K562 (cell line): ENCODE results near the gene B9D2. TPM values are rescaled to one million over a fixed set of nuclear protein-coding genes. Genes with fewer than 3 reads are reported as not detected.

Experiments used
- ETV6 ChIP-seq, 3 experiments: fragments of 150-350 bp in 1 of 3; sonication (generic) in 1 of 3; formaldehyde crosslinking in 1 of 3; IDR thresholded peaks; 2 replicates each; pipeline versions ENCODE4 v1.6.1 to v1.8.0; 2014 to 2022; ENCODE audit warnings: borderline replicate concordance in 2 of 3, low read depth in 2 of 3, antibody characterized with exemption in 1 of 3, low read length in 1 of 3, mild to moderate bottlenecking in 1 of 3, missing genetic modification reagents in 1 of 3
- FOXJ2 ChIP-seq: fragments of 200-800 bp; sonication (Bioruptor generic); IDR thresholded peaks from 2 replicates; pipeline ENCODE4 v1.6.1; 2016; ENCODE audit warnings: missing genetic modification characterization, missing compliant biosample characterization
- HOXB6 ChIP-seq: fragments of 250-450 bp; sonication (Bioruptor Pico); IDR thresholded peaks from 2 replicates; pipeline ENCODE4 v1.5.1; 2022; ENCODE audit warnings: mild to moderate bottlenecking, borderline replicate concordance
- MEIS2 ChIP-seq: fragments of 450-650 bp; IDR thresholded peaks from 2 replicates; pipeline ENCODE4 v1.6.1; 2014; ENCODE audit warnings: mild to moderate bottlenecking; ENCODE audit not compliant: partially characterized antibody
- MTA2 ChIP-seq: fragments of 450-650 bp; IDR thresholded peaks from 2 replicates; pipeline ENCODE4 v1.6.1; 2016; ENCODE audit warnings: low read depth
- STAG1 ChIP-seq: sonication (generic); formaldehyde crosslinking; IDR thresholded peaks from 2 replicates; pipeline ENCODE4 v1.5.0; 2020; ENCODE audit warnings: missing genetic modification reagents, borderline replicate concordance
- ZKSCAN1 ChIP-seq: fragments of 150-350 bp; IDR thresholded peaks from 2 replicates; pipeline ENCODE4 v1.6.1; 2016; ENCODE audit warnings: low read depth, low read length
- ZNF217 ChIP-seq: sonication (generic); formaldehyde crosslinking; IDR thresholded peaks from 2 replicates; pipeline ENCODE4 v1.8.0; 2022; ENCODE audit warnings: mild to moderate bottlenecking, missing genetic modification reagents
- ZNF778 ChIP-seq: fragments of 450-650 bp; formaldehyde crosslinking; IDR thresholded peaks from 2 replicates; pipeline ENCODE4 v1.4.0; 2020; ENCODE audit warnings: mild to moderate bottlenecking, moderate library complexity
- polyA plus RNA-seq, 8 experiments: library from polyadenylated mRNA; depleted of rRNA in 4 of 8; stranded (reverse) in 5 of 8; unstranded in 3 of 8; fragments of >200 nt; fragmentation: Nextera tagmentation in 2 of 8; fragmentation: Illumina TruSeq in 1 of 8; extraction: Ambion mirVana in 2 of 8; extraction: Trizol in 1 of 8; gene quantifications; 2 replicates each; pipeline versions ENCODE4 v1.2.1 to v1.2.3, GENCODE V29; 2011 to 2014; ENCODE audit warnings: inconsistent platforms in 1 of 8, missing spikeins in 1 of 8
- total RNA-seq, 7 experiments: library from RNA; depleted of rRNA in 6 of 7; stranded (reverse); fragments of >200 nt in 6 of 7; fragmentation: Illumina TruSeq in 2 of 7; extraction: Trizol in 2 of 7; gene quantifications; 2 replicates each; pipeline versions ENCODE4 v1.2.1 to v1.2.3, GENCODE V29; 2011 to 2021; ENCODE audit warnings: low replicate concordance in 1 of 7
- TF ChIP-seq, protein P1 (sequence below): fragments of 250-450 bp; sonication (Bioruptor Pico); IDR thresholded peaks from 2 replicates; pipeline ENCODE4 v1.8.0; 2021; ENCODE audit warnings: moderate library complexity, mild to moderate bottlenecking, inconsistent platforms
- TF ChIP-seq, protein P2 (sequence below): fragments of 450-650 bp; IDR thresholded peaks from 2 replicates; pipeline ENCODE4 v1.7.1; 2018; ENCODE audit warnings: mild to moderate bottlenecking, low read depth; ENCODE audit not compliant: partially characterized antibody
- TF ChIP-seq, protein P3 (sequence below): fragments of 200-800 bp; sonication (Bioruptor generic); IDR thresholded peaks from 2 replicates; pipeline ENCODE4 v1.6.1; 2017; ENCODE audit warnings: missing genetic modification characterization, missing compliant biosample characterization
- TF ChIP-seq, protein P4 (sequence below), 3 experiments: fragments of 200-800 bp in 1 of 3; sonication (Bioruptor generic) in 1 of 3; sonication (generic) in 1 of 3; formaldehyde crosslinking in 1 of 3; IDR thresholded peaks; 2 replicates each; pipeline versions ENCODE4 v1.6.1 to v1.8.0; 2016 to 2022; ENCODE audit warnings: mild to moderate bottlenecking in 2 of 3, missing compliant biosample characterization in 2 of 3, missing genetic modification characterization in 2 of 3, missing genetic modification reagents in 1 of 3
- TF ChIP-seq, protein P5 (sequence below): fragments of 450-650 bp; IDR thresholded peaks from 2 replicates; pipeline ENCODE4 v1.6.1; 2018; ENCODE audit not compliant: partially characterized antibody
- TF ChIP-seq, protein P6 (sequence below): fragments of 450-650 bp; IDR thresholded peaks from 2 replicates; pipeline ENCODE4 v1.6.1; 2016; ENCODE audit warnings: mild to moderate bottlenecking

B9D2 gene
- total and polyA plus RNA-seq, 9 of the 15 experiments (the other 6 are each of a cell fraction or from before 2014, with no cell fraction given), result 0.83 to 6.9 (median 2.8) TPM

DNA sequence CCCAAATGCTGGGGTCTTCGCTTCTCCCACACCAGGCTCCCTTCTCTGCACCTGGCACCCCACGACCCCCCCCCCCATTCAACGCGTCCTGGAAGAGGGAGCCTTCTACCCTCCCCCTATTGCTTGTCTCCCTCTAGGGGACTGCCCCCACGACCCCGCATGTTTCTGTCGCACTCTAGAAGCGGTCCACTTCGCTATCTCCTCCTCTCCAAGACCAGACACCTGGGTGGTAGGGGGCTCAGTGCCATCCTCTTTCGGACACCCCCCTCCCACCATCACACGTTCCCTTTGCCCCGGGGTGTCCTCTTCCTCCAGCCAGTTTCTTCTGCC is 11.7 kb downstream of the B9D2 start (continued):
- TF ChIP-seq, protein P1, sequence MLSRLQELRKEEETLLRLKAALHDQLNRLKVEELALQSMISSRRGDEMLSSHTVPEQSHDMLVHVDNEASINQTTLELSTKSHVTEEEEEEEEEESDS (CRISPR knock-in tag), result no peak
- TF ChIP-seq HOXB6 (CRISPR knock-in tag) (no peak), MTA2 (no peak), ZKSCAN1 (no peak), FOXJ2 (tag) (no peak), STAG1 (CRISPR knock-in tag) (no peak), ETV6 (IDR thresholded peaks at IDR 0.05; ENCODE audit: borderline replicate concordance in 1 of 2, low read depth in 2 of 2, low read length in 1 of 2) (no peak), ETV6 (CRISPR knock-in tag; IDR thresholded peaks at IDR 0.05; ENCODE audit: borderline replicate concordance) (no peak), ZNF217 (CRISPR knock-in tag) (no peak), MEIS2 (no peak), ZNF778 (no peak)
- TF ChIP-seq, protein P2, sequence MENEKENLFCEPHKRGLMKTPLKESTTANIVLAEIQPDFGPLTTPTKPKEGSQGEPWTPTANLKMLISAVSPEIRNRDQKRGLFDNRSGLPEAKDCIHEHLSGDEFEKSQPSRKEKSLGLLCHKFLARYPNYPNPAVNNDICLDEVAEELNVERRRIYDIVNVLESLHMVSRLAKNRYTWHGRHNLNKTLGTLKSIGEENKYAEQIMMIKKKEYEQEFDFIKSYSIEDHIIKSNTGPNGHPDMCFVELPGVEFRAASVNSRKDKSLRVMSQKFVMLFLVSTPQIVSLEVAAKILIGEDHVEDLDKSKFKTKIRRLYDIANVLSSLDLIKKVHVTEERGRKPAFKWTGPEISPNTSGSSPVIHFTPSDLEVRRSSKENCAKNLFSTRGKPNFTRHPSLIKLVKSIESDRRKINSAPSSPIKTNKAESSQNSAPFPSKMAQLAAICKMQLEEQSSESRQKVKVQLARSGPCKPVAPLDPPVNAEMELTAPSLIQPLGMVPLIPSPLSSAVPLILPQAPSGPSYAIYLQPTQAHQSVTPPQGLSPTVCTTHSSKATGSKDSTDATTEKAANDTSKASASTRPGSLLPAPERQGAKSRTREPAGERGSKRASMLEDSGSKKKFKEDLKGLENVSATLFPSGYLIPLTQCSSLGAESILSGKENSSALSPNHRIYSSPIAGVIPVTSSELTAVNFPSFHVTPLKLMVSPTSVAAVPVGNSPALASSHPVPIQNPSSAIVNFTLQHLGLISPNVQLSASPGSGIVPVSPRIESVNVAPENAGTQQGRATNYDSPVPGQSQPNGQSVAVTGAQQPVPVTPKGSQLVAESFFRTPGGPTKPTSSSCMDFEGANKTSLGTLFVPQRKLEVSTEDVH, result no peak
- TF ChIP-seq, protein P3, sequence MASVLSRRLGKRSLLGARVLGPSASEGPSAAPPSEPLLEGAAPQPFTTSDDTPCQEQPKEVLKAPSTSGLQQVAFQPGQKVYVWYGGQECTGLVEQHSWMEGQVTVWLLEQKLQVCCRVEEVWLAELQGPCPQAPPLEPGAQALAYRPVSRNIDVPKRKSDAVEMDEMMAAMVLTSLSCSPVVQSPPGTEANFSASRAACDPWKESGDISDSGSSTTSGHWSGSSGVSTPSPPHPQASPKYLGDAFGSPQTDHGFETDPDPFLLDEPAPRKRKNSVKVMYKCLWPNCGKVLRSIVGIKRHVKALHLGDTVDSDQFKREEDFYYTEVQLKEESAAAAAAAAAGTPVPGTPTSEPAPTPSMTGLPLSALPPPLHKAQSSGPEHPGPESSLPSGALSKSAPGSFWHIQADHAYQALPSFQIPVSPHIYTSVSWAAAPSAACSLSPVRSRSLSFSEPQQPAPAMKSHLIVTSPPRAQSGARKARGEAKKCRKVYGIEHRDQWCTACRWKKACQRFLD (CRISPR knock-in tag), result 0 out of 2 replicates have a peak, but pooled peaks have one; percentile 19
- TF ChIP-seq, protein P4, sequence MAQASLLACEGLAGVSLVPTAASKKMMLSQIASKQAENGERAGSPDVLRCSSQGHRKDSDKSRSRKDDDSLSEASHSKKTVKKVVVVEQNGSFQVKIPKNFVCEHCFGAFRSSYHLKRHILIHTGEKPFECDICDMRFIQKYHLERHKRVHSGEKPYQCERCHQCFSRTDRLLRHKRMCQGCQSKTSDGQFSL (CRISPR knock-in tag; IDR thresholded peaks at IDR 0.05), result peak; percentile 70; the same call in 1 of the 2 replicates
- TF ChIP-seq, protein P4 (tag; IDR thresholded peaks at IDR 0.05), result no peak
- TF ChIP-seq, protein P5, sequence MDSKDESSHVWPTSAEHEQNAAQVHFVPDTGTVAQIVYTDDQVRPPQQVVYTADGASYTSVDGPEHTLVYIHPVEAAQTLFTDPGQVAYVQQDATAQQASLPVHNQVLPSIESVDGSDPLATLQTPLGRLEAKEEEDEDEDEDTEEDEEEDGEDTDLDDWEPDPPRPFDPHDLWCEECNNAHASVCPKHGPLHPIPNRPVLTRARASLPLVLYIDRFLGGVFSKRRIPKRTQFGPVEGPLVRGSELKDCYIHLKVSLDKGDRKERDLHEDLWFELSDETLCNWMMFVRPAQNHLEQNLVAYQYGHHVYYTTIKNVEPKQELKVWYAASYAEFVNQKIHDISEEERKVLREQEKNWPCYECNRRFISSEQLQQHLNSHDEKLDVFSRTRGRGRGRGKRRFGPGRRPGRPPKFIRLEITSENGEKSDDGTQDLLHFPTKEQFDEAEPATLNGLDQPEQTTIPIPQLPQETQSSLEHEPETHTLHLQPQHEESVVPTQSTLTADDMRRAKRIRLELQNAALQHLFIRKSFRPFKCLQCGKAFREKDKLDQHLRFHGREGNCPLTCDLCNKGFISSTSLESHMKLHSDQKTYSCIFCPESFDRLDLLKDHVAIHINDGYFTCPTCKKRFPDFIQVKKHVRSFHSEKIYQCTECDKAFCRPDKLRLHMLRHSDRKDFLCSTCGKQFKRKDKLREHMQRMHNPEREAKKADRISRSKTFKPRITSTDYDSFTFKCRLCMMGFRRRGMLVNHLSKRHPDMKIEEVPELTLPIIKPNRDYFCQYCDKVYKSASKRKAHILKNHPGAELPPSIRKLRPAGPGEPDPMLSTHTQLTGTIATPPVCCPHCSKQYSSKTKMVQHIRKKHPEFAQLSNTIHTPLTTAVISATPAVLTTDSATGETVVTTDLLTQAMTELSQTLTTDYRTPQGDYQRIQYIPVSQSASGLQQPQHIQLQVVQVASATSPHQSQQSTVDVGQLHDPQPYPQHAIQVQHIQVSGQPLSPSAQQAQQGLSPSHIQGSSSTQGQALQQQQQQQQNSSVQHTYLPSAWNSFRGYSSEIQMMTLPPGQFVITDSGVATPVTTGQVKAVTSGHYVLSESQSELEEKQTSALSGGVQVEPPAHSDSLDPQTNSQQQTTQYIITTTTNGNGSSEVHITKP, result peak; percentile 89
- TF ChIP-seq, protein P6, sequence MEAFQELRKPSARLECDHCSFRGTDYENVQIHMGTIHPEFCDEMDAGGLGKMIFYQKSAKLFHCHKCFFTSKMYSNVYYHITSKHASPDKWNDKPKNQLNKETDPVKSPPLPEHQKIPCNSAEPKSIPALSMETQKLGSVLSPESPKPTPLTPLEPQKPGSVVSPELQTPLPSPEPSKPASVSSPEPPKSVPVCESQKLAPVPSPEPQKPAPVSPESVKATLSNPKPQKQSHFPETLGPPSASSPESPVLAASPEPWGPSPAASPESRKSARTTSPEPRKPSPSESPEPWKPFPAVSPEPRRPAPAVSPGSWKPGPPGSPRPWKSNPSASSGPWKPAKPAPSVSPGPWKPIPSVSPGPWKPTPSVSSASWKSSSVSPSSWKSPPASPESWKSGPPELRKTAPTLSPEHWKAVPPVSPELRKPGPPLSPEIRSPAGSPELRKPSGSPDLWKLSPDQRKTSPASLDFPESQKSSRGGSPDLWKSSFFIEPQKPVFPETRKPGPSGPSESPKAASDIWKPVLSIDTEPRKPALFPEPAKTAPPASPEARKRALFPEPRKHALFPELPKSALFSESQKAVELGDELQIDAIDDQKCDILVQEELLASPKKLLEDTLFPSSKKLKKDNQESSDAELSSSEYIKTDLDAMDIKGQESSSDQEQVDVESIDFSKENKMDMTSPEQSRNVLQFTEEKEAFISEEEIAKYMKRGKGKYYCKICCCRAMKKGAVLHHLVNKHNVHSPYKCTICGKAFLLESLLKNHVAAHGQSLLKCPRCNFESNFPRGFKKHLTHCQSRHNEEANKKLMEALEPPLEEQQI, result no peak
